Lower leg skin (tissue), 3 donors: ENCODE results near the gene NVL.

Experiments
- POLR2A ChIP-seq, 2 donors: fragments of 450-650 bp; IDR thresholded peaks; one replicate each; pipeline ENCODE4 v1.6.1; 2016 to 2017; ENCODE audit warnings: antibody characterized with exemption in 2 of 2, mild to moderate bottlenecking in 1 of 2, moderate library complexity in 1 of 2
- TF ChIP-seq, protein P1 (sequence below), 3 donors: fragments of 450-650 bp; IDR thresholded peaks; one replicate each; pipeline ENCODE4 v1.5.1; 2016; ENCODE audit warnings: antibody characterized with exemption in 3 of 3, mild to moderate bottlenecking in 3 of 3, moderate library complexity in 2 of 3

DNA sequence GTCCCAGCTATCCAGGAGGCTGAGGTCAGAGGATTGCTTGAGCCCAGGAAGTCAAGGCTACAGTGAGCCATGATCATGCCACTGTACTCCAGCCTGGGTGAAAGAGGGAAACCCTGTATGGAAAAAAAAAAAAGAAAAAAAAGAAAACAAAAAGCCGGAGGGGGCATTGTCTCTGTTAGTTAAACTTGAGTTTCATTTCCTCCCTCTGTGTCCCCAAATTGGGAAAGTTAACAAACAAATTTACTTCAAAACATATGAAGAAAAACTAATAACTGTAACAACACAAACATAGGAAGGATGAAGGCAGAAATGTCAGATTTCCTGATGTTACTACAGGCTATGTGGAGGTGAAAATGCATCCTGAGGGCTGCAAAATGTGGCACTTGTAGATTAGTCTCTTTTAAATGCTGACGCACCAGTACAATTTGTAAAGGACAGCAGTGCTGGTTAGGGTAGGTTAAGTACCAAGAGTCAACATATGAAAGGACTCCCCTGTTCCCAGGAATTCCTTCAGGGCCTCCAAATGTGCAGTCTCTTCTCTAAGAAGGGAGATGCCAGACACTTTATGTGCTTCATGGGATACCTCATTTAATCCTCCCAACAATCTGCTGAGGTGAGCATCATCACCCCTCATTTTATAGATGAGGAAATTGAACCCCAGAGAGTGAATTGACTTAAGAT, 94.0 kb downstream of the NVL start:
- TF ChIP-seq, protein P1, sequence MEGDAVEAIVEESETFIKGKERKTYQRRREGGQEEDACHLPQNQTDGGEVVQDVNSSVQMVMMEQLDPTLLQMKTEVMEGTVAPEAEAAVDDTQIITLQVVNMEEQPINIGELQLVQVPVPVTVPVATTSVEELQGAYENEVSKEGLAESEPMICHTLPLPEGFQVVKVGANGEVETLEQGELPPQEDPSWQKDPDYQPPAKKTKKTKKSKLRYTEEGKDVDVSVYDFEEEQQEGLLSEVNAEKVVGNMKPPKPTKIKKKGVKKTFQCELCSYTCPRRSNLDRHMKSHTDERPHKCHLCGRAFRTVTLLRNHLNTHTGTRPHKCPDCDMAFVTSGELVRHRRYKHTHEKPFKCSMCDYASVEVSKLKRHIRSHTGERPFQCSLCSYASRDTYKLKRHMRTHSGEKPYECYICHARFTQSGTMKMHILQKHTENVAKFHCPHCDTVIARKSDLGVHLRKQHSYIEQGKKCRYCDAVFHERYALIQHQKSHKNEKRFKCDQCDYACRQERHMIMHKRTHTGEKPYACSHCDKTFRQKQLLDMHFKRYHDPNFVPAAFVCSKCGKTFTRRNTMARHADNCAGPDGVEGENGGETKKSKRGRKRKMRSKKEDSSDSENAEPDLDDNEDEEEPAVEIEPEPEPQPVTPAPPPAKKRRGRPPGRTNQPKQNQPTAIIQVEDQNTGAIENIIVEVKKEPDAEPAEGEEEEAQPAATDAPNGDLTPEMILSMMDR (IDR thresholded peaks at IDR 0.05), result no peak
- no peak for TF ChIP-seq POLR2A (IDR thresholded peaks at IDR 0.05)
